GM18508 (cell line): ENCODE data around the gene POR.
A peak's percentile ranks its signal among the peaks of the same experiment; 100 is the strongest.
"Not testable (repeated sequence)": the region's sequence is repeated elsewhere in the genome, so short reads cannot be mapped to it uniquely, and the experiment has no call there.

Experiments
- ATAC-seq: cut with Tn5 transposase; IDR thresholded peaks from one replicate; pipeline ENCODE4 v1.9.1; 2021; ENCODE audit warnings: moderate number of reproducible peaks; ENCODE audit not compliant: insufficient read depth, unreplicated experiment

Gene POR

GRCh38 chr7:75914655-75915415 lies at the start of gene POR:
Gene POR (plus strand): TSS chr7:75915155. CDS start chr7:75954002, 38,847 bp downstream.
- ATAC-seq: peak; percentile 74

GRCh38 chr7:75866114-75866488 lies 48.9 kb upstream of the POR start:
- no peak for ATAC-seq

GRCh38 chr7:75866489-75867389 lies 48.2 kb upstream of the POR start:
- ATAC-seq: no peak

GRCh38 chr7:75867390-75867717 lies 47.6 kb upstream of the POR start:
- no peak for ATAC-seq

- no peak for ATAC-seq
These were observed 46.8 kb upstream of the POR start for GRCh38 chr7:75868153-75868552.

- ATAC-seq: no peak
These were observed 45.1 kb upstream of the POR start for GRCh38 chr7:75869776-75870379.

- no peak for ATAC-seq
These were observed 44.3 kb upstream of the POR start for GRCh38 chr7:75870557-75871161.

GRCh38 chr7:75872073-75872782 lies 42.7 kb upstream of the POR start:
- no peak for ATAC-seq

GRCh38 chr7:75874180-75874579 lies 40.8 kb upstream of the POR start:
- ATAC-seq: not testable (repeated sequence)

- no peak for ATAC-seq
These were observed 39.6 kb upstream of the POR start for GRCh38 chr7:75875113-75876080.

- ATAC-seq: no peak
These were observed 38.7 kb upstream of the POR start for GRCh38 chr7:75876126-75876881.

- peak; percentile 18 for ATAC-seq
These were observed 36.6 kb upstream of the POR start for GRCh38 chr7:75878312-75878768.

GRCh38 chr7:75878769-75879611 lies 36.0 kb upstream of the POR start, which contains the start of gene RHBDD2:
Gene RHBDD2 (plus strand): TSS chr7:75879034. CDS start chr7:75879083, 49 bp downstream.
- peak; percentile 64 for ATAC-seq

GRCh38 chr7:75879771-75880184 lies 35.2 kb upstream of the POR start:
- ATAC-seq: no peak

- ATAC-seq: no peak
These were observed 34.7 kb upstream of the POR start for GRCh38 chr7:75880242-75880641.

- ATAC-seq: no peak
These were observed 33.4 kb upstream of the POR start for GRCh38 chr7:75881436-75882095.
